HepG2 (cell line): ENCODE measurements around the gene PSORS1C1.

Experiments used
- E2F1 ChIP-seq: sonication (generic); formaldehyde crosslinking; IDR thresholded peaks from 2 replicates; pipeline ENCODE4 v1.5.0; 2020; ENCODE audit warnings: missing genetic modification reagents
- HMGXB3 ChIP-seq: sonication (generic); formaldehyde crosslinking; IDR thresholded peaks from 2 replicates; pipeline ENCODE4 v1.4.0; 2020; ENCODE audit warnings: missing genetic modification reagents, borderline replicate concordance
- MXI1 ChIP-seq: IDR thresholded peaks from 3 replicates; pipeline ENCODE4 v1.6.1; 2012; ENCODE audit warnings: low read depth, low read length, inconsistent platforms, borderline replicate concordance
- MZF1 ChIP-seq: sonication (generic); formaldehyde crosslinking; IDR thresholded peaks from 2 replicates; pipeline ENCODE4 v1.8.1; 2023; ENCODE audit warnings: mild to moderate bottlenecking, missing genetic modification reagents, borderline replicate concordance
- RNF2 ChIP-seq: fragments of 450-650 bp; conservative IDR thresholded peaks from 2 replicates; pipeline ENCODE4 v1.6.1; 2016; ENCODE audit warnings: low read depth
- SIN3A ChIP-seq: IDR thresholded peaks from 2 replicates; pipeline ENCODE4 v1.6.1; 2011; ENCODE audit warnings: low read depth, mild to moderate bottlenecking, control low read depth, low read length, borderline replicate concordance
- TAF1 ChIP-seq: sonication (generic); formaldehyde crosslinking; IDR thresholded peaks from 2 replicates; pipeline ENCODE4 v1.4.0; 2020; ENCODE audit warnings: missing genetic modification reagents
- TIGD3 ChIP-seq: sonication (generic); formaldehyde crosslinking; IDR thresholded peaks from 2 replicates; pipeline ENCODE4 v1.5.1; 2020; ENCODE audit warnings: mild to moderate bottlenecking, missing genetic modification reagents, borderline replicate concordance
- ZNF263 ChIP-seq: sonication (generic); formaldehyde crosslinking; IDR thresholded peaks from 2 replicates; pipeline ENCODE4 v1.4.0; 2020; ENCODE audit warnings: missing genetic modification reagents
- ZNF30 ChIP-seq: sonication (generic); formaldehyde crosslinking; IDR thresholded peaks from 2 replicates; pipeline ENCODE4 v1.5.0; 2020; ENCODE audit warnings: mild to moderate bottlenecking, missing genetic modification reagents
- ZNF773 ChIP-seq: sonication (generic); formaldehyde crosslinking; IDR thresholded peaks from 2 replicates; pipeline ENCODE4 v1.4.0; 2020; ENCODE audit warnings: missing genetic modification reagents, borderline replicate concordance
- TF ChIP-seq, protein P1 (sequence below): sonication (generic); formaldehyde crosslinking; IDR thresholded peaks from 2 replicates; pipeline ENCODE4 v1.5.0; 2020; ENCODE audit warnings: mild to moderate bottlenecking, missing genetic modification reagents, moderate library complexity
- TF ChIP-seq, protein P2 (sequence below): IDR thresholded peaks from 2 replicates; pipeline ENCODE4 v1.6.1; 2012; ENCODE audit warnings: inconsistent platforms

GRCh38 chr6:31143148-31143547 lies 28.5 kb downstream of the PSORS1C1 start:
- TF ChIP-seq ZNF30 (CRISPR knock-in tag), result no peak
- no peak for TF ChIP-seq HMGXB3 (CRISPR knock-in tag)
- TF ChIP-seq, protein P1, sequence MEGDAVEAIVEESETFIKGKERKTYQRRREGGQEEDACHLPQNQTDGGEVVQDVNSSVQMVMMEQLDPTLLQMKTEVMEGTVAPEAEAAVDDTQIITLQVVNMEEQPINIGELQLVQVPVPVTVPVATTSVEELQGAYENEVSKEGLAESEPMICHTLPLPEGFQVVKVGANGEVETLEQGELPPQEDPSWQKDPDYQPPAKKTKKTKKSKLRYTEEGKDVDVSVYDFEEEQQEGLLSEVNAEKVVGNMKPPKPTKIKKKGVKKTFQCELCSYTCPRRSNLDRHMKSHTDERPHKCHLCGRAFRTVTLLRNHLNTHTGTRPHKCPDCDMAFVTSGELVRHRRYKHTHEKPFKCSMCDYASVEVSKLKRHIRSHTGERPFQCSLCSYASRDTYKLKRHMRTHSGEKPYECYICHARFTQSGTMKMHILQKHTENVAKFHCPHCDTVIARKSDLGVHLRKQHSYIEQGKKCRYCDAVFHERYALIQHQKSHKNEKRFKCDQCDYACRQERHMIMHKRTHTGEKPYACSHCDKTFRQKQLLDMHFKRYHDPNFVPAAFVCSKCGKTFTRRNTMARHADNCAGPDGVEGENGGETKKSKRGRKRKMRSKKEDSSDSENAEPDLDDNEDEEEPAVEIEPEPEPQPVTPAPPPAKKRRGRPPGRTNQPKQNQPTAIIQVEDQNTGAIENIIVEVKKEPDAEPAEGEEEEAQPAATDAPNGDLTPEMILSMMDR (CRISPR knock-in tag), result no peak
- no peak for TF ChIP-seq ZNF773 (CRISPR knock-in tag)
- TF ChIP-seq MXI1, result no peak
- TF ChIP-seq TIGD3, result no peak
- TF ChIP-seq MZF1 (CRISPR knock-in tag), result no peak
- TF ChIP-seq, protein P2, sequence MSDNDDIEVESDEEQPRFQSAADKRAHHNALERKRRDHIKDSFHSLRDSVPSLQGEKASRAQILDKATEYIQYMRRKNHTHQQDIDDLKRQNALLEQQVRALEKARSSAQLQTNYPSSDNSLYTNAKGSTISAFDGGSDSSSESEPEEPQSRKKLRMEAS, result no peak
- TF ChIP-seq RNF2, result no peak
- no peak for TF ChIP-seq E2F1
- TF ChIP-seq ZNF263 (CRISPR knock-in tag), result no peak
- TF ChIP-seq SIN3A, result no peak
- TF ChIP-seq TAF1 (CRISPR knock-in tag), result no peak
